ENCODE measurements around the gene SOX2. TPM values are rescaled to one million over a fixed set of nuclear protein-coding genes. Genes with fewer than 3 reads are reported as not detected.

The SOX2 gene
- total RNA-seq, 1 donor from 2014 or later: 1.4 TPM

GRCh38 chr3:181699171-181699903 lies 12.4 kb upstream of the SOX2 start:
- TF ChIP-seq CTCF (IDR thresholded peaks at IDR 0.05; ENCODE audit: unreplicated experiment): no peak
- Mint-ChIP-seq H3K27ac (ENCODE audit: unreplicated experiment) (no peak overlapping the region), H3K27me3 (ENCODE audit: unreplicated experiment) (peaks cover 15% of the 10 kb centered on the region), H3K4me1 (ENCODE audit: unreplicated experiment) (peaks cover 42% of the 10 kb centered on the region), H3K36me3 (ENCODE audit: low read depth, unreplicated experiment) (no peaks in the 10 kb centered on the region), H3K9me3 (ENCODE audit: unreplicated experiment) (no peaks in the 10 kb centered on the region), H3K4me3 (ENCODE audit: unreplicated experiment) (no peak overlapping the region)
- DNase-seq (ENCODE audit: low spot score): no peak

GRCh38 chr3:181700168-181701087 lies 11.3 kb upstream of the SOX2 start:
- H3K27me3 Mint-ChIP-seq (ENCODE audit: unreplicated experiment): peaks cover 21% of the 10 kb centered on the region
- no peaks in the 10 kb centered on the region for H3K9me3 Mint-ChIP-seq (ENCODE audit: unreplicated experiment)
- peak; percentile 90 for TF ChIP-seq CTCF (IDR thresholded peaks at IDR 0.05; ENCODE audit: unreplicated experiment)
- H3K27ac Mint-ChIP-seq (ENCODE audit: unreplicated experiment): no peak overlapping the region
- peak overlapping the region; percentile 68 for H3K4me3 Mint-ChIP-seq (ENCODE audit: unreplicated experiment)
- peak; percentile 81 for DNase-seq (ENCODE audit: low spot score)
- H3K4me1 Mint-ChIP-seq (ENCODE audit: unreplicated experiment): peaks cover 52% of the 10 kb centered on the region
- no peaks in the 10 kb centered on the region for H3K36me3 Mint-ChIP-seq (ENCODE audit: low read depth, unreplicated experiment)

- H3K4me1 Mint-ChIP-seq (ENCODE audit: unreplicated experiment): peaks cover 52% of the 10 kb centered on the region
- no peak for TF ChIP-seq CTCF (IDR thresholded peaks at IDR 0.05; ENCODE audit: unreplicated experiment)
- no peaks in the 10 kb centered on the region for H3K36me3 Mint-ChIP-seq (ENCODE audit: low read depth, unreplicated experiment)
- peaks cover 19% of the 10 kb centered on the region for H3K27me3 Mint-ChIP-seq (ENCODE audit: unreplicated experiment)
- H3K27ac Mint-ChIP-seq (ENCODE audit: unreplicated experiment): no peak overlapping the region
- DNase-seq (ENCODE audit: low spot score): no peak
- H3K4me3 Mint-ChIP-seq (ENCODE audit: unreplicated experiment): peak overlapping the region; percentile 48
- H3K9me3 Mint-ChIP-seq (ENCODE audit: unreplicated experiment): no peaks in the 10 kb centered on the region
These were observed 10.6 kb upstream of the SOX2 start for GRCh38 chr3:181701096-181701495.

GRCh38 chr3:181703601-181704420 lies 7.9 kb upstream of the SOX2 start:
- peaks cover 46% of the 10 kb centered on the region for H3K4me1 Mint-ChIP-seq (ENCODE audit: unreplicated experiment)
- TF ChIP-seq CTCF (IDR thresholded peaks at IDR 0.05; ENCODE audit: unreplicated experiment): no peak
- no peak for DNase-seq (ENCODE audit: low spot score)
- peaks cover 17% of the 10 kb centered on the region for H3K27me3 Mint-ChIP-seq (ENCODE audit: unreplicated experiment)
- no peaks in the 10 kb centered on the region for H3K9me3 Mint-ChIP-seq (ENCODE audit: unreplicated experiment)
- peak overlapping the region; percentile 71 for H3K4me3 Mint-ChIP-seq (ENCODE audit: unreplicated experiment)
- H3K27ac Mint-ChIP-seq (ENCODE audit: unreplicated experiment): no peak overlapping the region
- H3K36me3 Mint-ChIP-seq (ENCODE audit: low read depth, unreplicated experiment): no peaks in the 10 kb centered on the region
